ENCODE data around the gene SMIM35. TPM values are rescaled to one million over a fixed set of nuclear protein-coding genes. Genes with fewer than 3 reads are reported as not detected.

The SMIM35 gene
- total RNA-seq, 1 experiment from 2014 or later, result not detected

GRCh38 chr11:118078911-118079411, 7.8 kb downstream of the SMIM35 start:
- no peaks in the 10 kb centered on the region for H3K9me2 ChIP-seq (replicated peaks; ENCODE audit: low read length)
- BruUV-seq (replicated peaks), result no TSS peak
- H2AFZ ChIP-seq (ENCODE audit: low read length), result no peak overlapping the region
- no peak for ATAC-seq
- H3K27me3 ChIP-seq (ENCODE audit: low read length), result peaks cover 55% of the 10 kb centered on the region
- ChIA-PET CTCF (no interaction called here), POLR2A (ENCODE audit: unreplicated experiment) (no interaction called here)
- H3K36me3 ChIP-seq (ENCODE audit: low read depth, low read length), result no peaks in the 10 kb centered on the region
- no peak overlapping the region for H3K4me3 ChIP-seq (ENCODE audit: low read length)
- intact Hi-C loops (cut with micrococcal nuclease), result no loop called here
- H3K9me3 ChIP-seq (ENCODE audit: low read length), result no peaks in the 10 kb centered on the region
- H3K27ac ChIP-seq (ENCODE audit: low read length), result no peak overlapping the region
- peaks cover 11% of the 10 kb centered on the region for H3K4me1 ChIP-seq (ENCODE audit: insufficient read depth, low read length)
- no peak overlapping the region for H3K4me2 ChIP-seq (ENCODE audit: low read length)
- no peak for DNase-seq
- no peaks in the 10 kb centered on the region for H4K20me1 ChIP-seq (ENCODE audit: low read length)
- no peak overlapping the region for H3K9ac ChIP-seq (ENCODE audit: low read length)
- no peaks in the 10 kb centered on the region for H3K79me2 ChIP-seq (ENCODE audit: low read length)
- TF ChIP-seq, protein P1, sequence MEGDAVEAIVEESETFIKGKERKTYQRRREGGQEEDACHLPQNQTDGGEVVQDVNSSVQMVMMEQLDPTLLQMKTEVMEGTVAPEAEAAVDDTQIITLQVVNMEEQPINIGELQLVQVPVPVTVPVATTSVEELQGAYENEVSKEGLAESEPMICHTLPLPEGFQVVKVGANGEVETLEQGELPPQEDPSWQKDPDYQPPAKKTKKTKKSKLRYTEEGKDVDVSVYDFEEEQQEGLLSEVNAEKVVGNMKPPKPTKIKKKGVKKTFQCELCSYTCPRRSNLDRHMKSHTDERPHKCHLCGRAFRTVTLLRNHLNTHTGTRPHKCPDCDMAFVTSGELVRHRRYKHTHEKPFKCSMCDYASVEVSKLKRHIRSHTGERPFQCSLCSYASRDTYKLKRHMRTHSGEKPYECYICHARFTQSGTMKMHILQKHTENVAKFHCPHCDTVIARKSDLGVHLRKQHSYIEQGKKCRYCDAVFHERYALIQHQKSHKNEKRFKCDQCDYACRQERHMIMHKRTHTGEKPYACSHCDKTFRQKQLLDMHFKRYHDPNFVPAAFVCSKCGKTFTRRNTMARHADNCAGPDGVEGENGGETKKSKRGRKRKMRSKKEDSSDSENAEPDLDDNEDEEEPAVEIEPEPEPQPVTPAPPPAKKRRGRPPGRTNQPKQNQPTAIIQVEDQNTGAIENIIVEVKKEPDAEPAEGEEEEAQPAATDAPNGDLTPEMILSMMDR (conservative IDR thresholded peaks at IDR 0.05; ENCODE audit: low read depth, low read length), result no peak
- no peak for TF ChIP-seq EZH2 (IDR thresholded peaks at IDR 0.05; ENCODE audit: low read length, unreplicated experiment)
- no peak for TF ChIP-seq EZH2phosphoT487 (IDR thresholded peaks at IDR 0.05; ENCODE audit: borderline replicate concordance, low read length)
- no peaks in the 10 kb centered on the region for H3F3A ChIP-seq (ENCODE audit: low read length, unreplicated experiment)

DNA sequence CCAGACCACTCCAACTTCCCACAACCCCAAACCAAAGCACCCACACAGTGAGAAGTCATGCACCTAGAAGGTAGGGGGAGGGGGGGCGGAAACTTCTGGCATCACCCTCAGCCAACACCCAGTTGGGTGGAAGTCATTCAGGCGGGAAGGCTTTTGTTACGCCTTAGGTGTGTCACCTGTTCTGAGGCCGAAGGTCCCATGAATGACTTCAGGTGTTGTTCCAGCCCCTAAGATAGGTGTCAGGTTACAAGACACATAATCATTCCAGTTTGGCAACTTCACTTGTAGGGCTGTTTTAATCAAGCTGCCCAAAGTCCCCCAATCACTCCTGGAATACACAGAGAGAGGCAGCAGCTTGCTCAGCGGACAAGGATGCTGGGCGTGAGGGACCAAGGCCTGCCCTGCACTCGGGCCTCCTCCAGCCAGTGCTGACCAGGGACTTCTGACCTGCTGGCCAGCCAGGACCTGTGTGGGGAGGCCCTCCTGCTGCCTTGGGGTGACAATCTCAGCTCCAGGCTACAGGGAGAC, 9.9 kb downstream of the SMIM35 start, which contains the start of gene TMPRSS4:
Gene TMPRSS4 (plus strand): TSS at position 325 of the 528 bp plus-strand sequence. CDS start 225 bp downstream, outside the sequence.
- Histone ChIP-seq H3K4me3 (ENCODE audit: low read length) (no peak within 1 kb of the TSS), H3K79me2 (ENCODE audit: low read length) (no peaks in the 10 kb centered on the region), H3K4me2 (ENCODE audit: low read length) (peak within 1 kb of the TSS; percentile 36), H3K27me3 (ENCODE audit: low read length) (peaks cover 64% of the 10 kb centered on the region), H3K27ac (ENCODE audit: low read length) (no peak within 1 kb of the TSS), H3F3A (ENCODE audit: low read length, unreplicated experiment) (no peaks in the 10 kb centered on the region), H3K9ac (ENCODE audit: low read length) (no peak within 1 kb of the TSS), H3K4me1 (ENCODE audit: insufficient read depth, low read length) (peaks cover 11% of the 10 kb centered on the region), H3K9me3 (ENCODE audit: low read length) (no peaks in the 10 kb centered on the region), H3K36me3 (ENCODE audit: low read depth, low read length) (no peaks in the 10 kb centered on the region), H4K20me1 (ENCODE audit: low read length) (no peaks in the 10 kb centered on the region), H3K9me2 (replicated peaks; ENCODE audit: low read length) (no peaks in the 10 kb centered on the region), H2AFZ (ENCODE audit: low read length) (0 out of 2 replicates have a peak within 1 kb of the TSS, but pooled peaks have one; percentile 1)
- no TSS peak for BruUV-seq (replicated peaks)
- peak; percentile 83 for DNase-seq
- ATAC-seq, result peak; percentile 53
- intact Hi-C loops (cut with micrococcal nuclease), result no loop called here
- TF ChIP-seq EZH2phosphoT487 (IDR thresholded peaks at IDR 0.05; ENCODE audit: borderline replicate concordance, low read length) (no peak), EZH2 (IDR thresholded peaks at IDR 0.05; ENCODE audit: low read length, unreplicated experiment) (no peak)
- TF ChIP-seq, protein P1 (conservative IDR thresholded peaks at IDR 0.05; ENCODE audit: low read depth, low read length), result no peak
- POLR2A ChIA-PET (ENCODE audit: unreplicated experiment), result no interaction called here
- CTCF ChIA-PET, result no interaction called here

DNA sequence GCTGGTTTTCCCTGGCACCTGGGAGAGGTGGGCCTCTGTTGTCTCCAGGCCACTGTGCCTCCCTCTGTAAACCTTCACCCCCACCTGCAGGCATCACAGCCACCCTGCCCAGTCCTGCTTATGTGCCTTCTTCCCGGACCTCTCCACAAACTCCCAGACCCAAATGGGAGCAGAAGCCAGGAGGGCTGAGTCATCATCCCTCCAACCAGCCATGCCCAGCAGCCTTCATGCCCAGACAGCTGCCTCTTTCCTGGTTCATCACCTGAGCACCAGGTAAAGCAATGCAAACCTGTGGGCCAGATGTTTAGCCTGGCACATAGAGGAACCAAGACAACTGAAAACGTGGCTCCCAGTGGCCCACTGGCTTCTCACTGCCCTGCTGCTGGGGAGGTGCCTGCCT, 12.0 kb downstream of the SMIM35 start:
- Histone ChIP-seq H3F3A (ENCODE audit: low read length, unreplicated experiment) (no peaks in the 10 kb centered on the region), H3K79me2 (ENCODE audit: low read length) (no peaks in the 10 kb centered on the region), H3K36me3 (ENCODE audit: low read depth, low read length) (no peaks in the 10 kb centered on the region), H3K4me3 (ENCODE audit: low read length) (no peak overlapping the region), H3K4me2 (ENCODE audit: low read length) (no peak overlapping the region), H3K9me2 (replicated peaks; ENCODE audit: low read length) (no peaks in the 10 kb centered on the region), H3K9ac (ENCODE audit: low read length) (no peak overlapping the region), H3K9me3 (ENCODE audit: low read length) (no peaks in the 10 kb centered on the region), H3K27ac (ENCODE audit: low read length) (no peak overlapping the region), H2AFZ (ENCODE audit: low read length) (no peak overlapping the region), H3K27me3 (ENCODE audit: low read length) (peaks cover 58% of the 10 kb centered on the region), H4K20me1 (ENCODE audit: low read length) (no peaks in the 10 kb centered on the region), H3K4me1 (ENCODE audit: insufficient read depth, low read length) (peaks cover 11% of the 10 kb centered on the region)
- intact Hi-C loops (cut with micrococcal nuclease), result no loop called here
- TF ChIP-seq, protein P1 (conservative IDR thresholded peaks at IDR 0.05; ENCODE audit: low read depth, low read length), result no peak
- no peak for TF ChIP-seq EZH2phosphoT487 (IDR thresholded peaks at IDR 0.05; ENCODE audit: borderline replicate concordance, low read length)
- no peak for TF ChIP-seq EZH2 (IDR thresholded peaks at IDR 0.05; ENCODE audit: low read length, unreplicated experiment)
- ChIA-PET CTCF (no interaction called here), POLR2A (ENCODE audit: unreplicated experiment) (no interaction called here)
- peak; percentile 61 for DNase-seq
- no peak; the same call in 1 of the 2 replicates for ATAC-seq
- no TSS peak for BruUV-seq (replicated peaks)

Data from PC-3 (cell line).